H1 (cell line): ENCODE results near the gene ESR1. TPM values are rescaled to one million over a fixed set of nuclear protein-coding genes. Genes with fewer than 3 reads are reported as not detected.

Experiments used
- CTCF ChIA-PET: fragments of 300-600 bp; sonication (Branson Sonifier 250); formaldehyde crosslinking; loops from one replicate; lab custom pipeline; 2021; ENCODE audit not compliant: partially characterized antibody; lab: Charles Lee
- POLR2A ChIA-PET: fragments of 300-600 bp; sonication (Branson Sonifier 250); formaldehyde crosslinking; loops from one replicate; lab custom pipeline; 2021; ENCODE audit warnings: inconsistent platforms; ENCODE audit not compliant: partially characterized antibody; lab: Charles Lee
- DNase-seq, 2 experiments: peaks; one replicate each; pipeline versions ENCODE4 v3.0.0 to v3.0.0-alpha.2; 2010 to 2022; ENCODE audit warnings: low spot score in 2 of 2, low read depth in 1 of 2, mixed read lengths in 1 of 2
- FAIRE-seq: peaks from 2 replicates; lab custom pipeline; 2011; peaks lifted over from hg19 to GRCh38; lab: Jason Lieb, UNC
- H2AFZ ChIP-seq: 2 replicates; pipeline ENCODE4 v1.8.1; 2012; ENCODE audit warnings: low read length, inconsistent platforms
- H2AK5ac ChIP-seq: 2 replicates; pipeline ENCODE4 v1.6.1; 2013; ENCODE audit warnings: low read depth, low read length
- H2BK120ac ChIP-seq: replicated peaks from 2 replicates; pipeline ENCODE3; 2013; ENCODE audit warnings: low read depth, low read length, inconsistent platforms
- H2BK12ac ChIP-seq: 2 replicates; pipeline ENCODE4 v1.6.1; 2013; ENCODE audit warnings: low read depth, low read length
- H2BK15ac ChIP-seq: 2 replicates; pipeline ENCODE4 v1.6.1; 2013; ENCODE audit warnings: low read length
- H2BK20ac ChIP-seq: 2 replicates; pipeline ENCODE4 v1.6.1; 2013; ENCODE audit warnings: low read length
- H2BK5ac ChIP-seq: 2 replicates; pipeline ENCODE4 v1.6.1; 2013; ENCODE audit warnings: low read depth, low read length
- H3K14ac ChIP-seq: 2 replicates; pipeline ENCODE4 v1.6.1; 2013; ENCODE audit warnings: inconsistent platforms; ENCODE audit not compliant: insufficient read length
- H3K18ac ChIP-seq: 2 replicates; pipeline ENCODE4 v1.6.1; 2013; ENCODE audit warnings: low read length; ENCODE audit errors: extremely low read depth
- H3K23ac ChIP-seq: 2 replicates; pipeline ENCODE4 v1.6.1; 2013; ENCODE audit warnings: inconsistent platforms; ENCODE audit not compliant: insufficient read length
- H3K23me2 ChIP-seq: 2 replicates; pipeline ENCODE4 v1.6.1; 2013; ENCODE audit warnings: low read depth, low read length
- H3K27ac ChIP-seq: 2 replicates; pipeline ENCODE4 v1.6.1; 2011; ENCODE audit warnings: low read depth, low read length, inconsistent platforms
- H3K27me3 ChIP-seq, 4 experiments: replicated peaks in 1 of 4; 1 replicate in 1 of 4; 2 replicates in 3 of 4; pipeline versions ENCODE4 v1.6.1 to v1.8.1; 2011 to 2013; ENCODE audit warnings: low read length in 3 of 4, mild to moderate bottlenecking in 3 of 4, inconsistent platforms in 2 of 4, mixed read lengths in 2 of 4, moderate library complexity in 1 of 4; ENCODE audit not compliant: control insufficient read depth in 3 of 4, insufficient read depth in 3 of 4; ENCODE audit errors: extremely low read depth in 1 of 4
- H3K36me3 ChIP-seq, 4 experiments: 2 replicates each; pipeline versions ENCODE4 v1.6.1 to v1.8.1; 2011 to 2013; ENCODE audit warnings: mild to moderate bottlenecking in 4 of 4, low read length in 3 of 4, moderate library complexity in 2 of 4, control low read depth in 1 of 4, inconsistent platforms in 1 of 4; ENCODE audit not compliant: insufficient read depth in 4 of 4, control insufficient read depth in 2 of 4
- H3K4ac ChIP-seq: replicated peaks from 2 replicates; pipeline ENCODE3; 2013; ENCODE audit warnings: low read length, low read depth, mixed read lengths, inconsistent platforms; ENCODE audit not compliant: insufficient read length
- H3K4me1 ChIP-seq, 4 experiments: replicated peaks in 1 of 4; 1 replicate in 1 of 4; 2 replicates in 3 of 4; pipeline versions ENCODE4 v1.6.1 to v1.8.1; 2011 to 2013; ENCODE audit warnings: low read length in 3 of 4, inconsistent platforms in 2 of 4, mixed read lengths in 1 of 4; ENCODE audit not compliant: insufficient read depth in 4 of 4, control insufficient read depth in 3 of 4
- H3K4me2 ChIP-seq, 2 experiments: 2 replicates each; pipeline versions ENCODE4 v1.6.1 to v1.8.1; 2011 to 2013; ENCODE audit warnings: low read depth in 2 of 2, low read length in 2 of 2, control low read depth in 1 of 2, inconsistent platforms in 1 of 2, mild to moderate bottlenecking in 1 of 2; ENCODE audit not compliant: insufficient read depth in 1 of 2
- H3K4me3 ChIP-seq, 4 experiments: fragments of 200-600, 300-600 bp in 1 of 4; sonication (generic), shearing (Covaris generic), sonication (Bioruptor Twin) in 1 of 4; 2 replicates each; pipeline versions ENCODE4 v1.5.1 to v1.8.1; 2011 to 2016; ENCODE audit warnings: low read length in 4 of 4, low read depth in 3 of 4, control low read depth in 2 of 4, inconsistent platforms in 2 of 4, mild to moderate bottlenecking in 2 of 4, mixed read lengths in 1 of 4, moderate library complexity in 1 of 4; ENCODE audit not compliant: insufficient read depth in 2 of 4; ENCODE audit errors: extremely low read depth in 1 of 4
- H3K56ac ChIP-seq: replicated peaks from 2 replicates; pipeline ENCODE3; 2013; ENCODE audit warnings: low read depth, mild to moderate bottlenecking, mixed read lengths, low read length, inconsistent platforms; ENCODE audit not compliant: insufficient read length
- H3K79me1 ChIP-seq: 2 replicates; pipeline ENCODE4 v1.6.1; 2013; ENCODE audit warnings: low read depth, low read length, control low read depth
- H3K79me2 ChIP-seq, 2 experiments: 2 replicates each; pipeline versions ENCODE4 v1.6.1 to v1.8.1; 2012 to 2013; ENCODE audit warnings: low read length in 2 of 2, mild to moderate bottlenecking in 2 of 2, inconsistent platforms in 1 of 2; ENCODE audit not compliant: insufficient read depth in 2 of 2, control insufficient read depth in 1 of 2
- H3K9ac ChIP-seq, 4 experiments: replicated peaks in 1 of 4; 1 replicate in 1 of 4; 2 replicates in 3 of 4; pipeline versions ENCODE4 v1.6.1 to v1.8.1; 2011 to 2013; ENCODE audit warnings: low read depth in 3 of 4, low read length in 3 of 4, control low read depth in 2 of 4, mild to moderate bottlenecking in 2 of 4, moderate library complexity in 2 of 4, inconsistent platforms in 1 of 4; ENCODE audit errors: extremely low read depth in 1 of 4
- H3K9me3 ChIP-seq, 2 experiments: 2 replicates each; pipeline versions ENCODE4 v1.6.1 to v1.8.1; 2012 to 2013; ENCODE audit warnings: mild to moderate bottlenecking in 2 of 2, moderate library complexity in 2 of 2, control low read depth in 1 of 2, inconsistent platforms in 1 of 2, low read depth in 1 of 2, low read length in 1 of 2, mixed read lengths in 1 of 2; ENCODE audit not compliant: insufficient read depth in 2 of 2
- H4K20me1 ChIP-seq, 2 experiments: replicated peaks in 1 of 2; 2 replicates each; pipeline versions ENCODE3 to v1.8.1; 2011 to 2013; ENCODE audit warnings: inconsistent platforms in 2 of 2, low read length in 2 of 2, mild to moderate bottlenecking in 1 of 2; ENCODE audit not compliant: insufficient read depth in 2 of 2, control insufficient read depth in 1 of 2
- H4K5ac ChIP-seq: 2 replicates; pipeline ENCODE4 v1.6.1; 2013; ENCODE audit warnings: low read length, low read depth, mixed read lengths, inconsistent platforms; ENCODE audit not compliant: insufficient read length
- H4K8ac ChIP-seq: 2 replicates; pipeline ENCODE4 v1.8.0; 2013; ENCODE audit warnings: mild to moderate bottlenecking, moderate library complexity, low read length, inconsistent platforms; ENCODE audit not compliant: insufficient read depth; ENCODE audit errors: extremely low read depth
- H4K91ac ChIP-seq: replicated peaks from 2 replicates; pipeline ENCODE3; 2013; ENCODE audit warnings: low read length, mixed read lengths, inconsistent platforms; ENCODE audit not compliant: insufficient read length
- CHD1 ChIP-seq: IDR thresholded peaks from 2 replicates; pipeline ENCODE4 v1.6.1; 2012; ENCODE audit warnings: low read depth, low read length, improper control_type of control experiment
- CREB1 ChIP-seq: IDR thresholded peaks from 2 replicates; pipeline ENCODE4 v1.6.1; 2012; ENCODE audit warnings: inconsistent platforms
- CTBP2 ChIP-seq: IDR thresholded peaks from 2 replicates; pipeline ENCODE4 v1.7.0; 2011; ENCODE audit warnings: borderline replicate concordance, mild to moderate bottlenecking, moderate library complexity, mixed read lengths, low read length; ENCODE audit not compliant: insufficient read depth, insufficient read length
- KDM5A ChIP-seq: fragments of 200-600 bp; IDR thresholded peaks from 2 replicates; pipeline ENCODE4 v1.7.1; 2012; ENCODE audit warnings: mild to moderate bottlenecking, low read length, inconsistent platforms, mixed read lengths
- POLR2A ChIP-seq, 2 experiments: IDR thresholded peaks; 1 replicate in 1 of 2; 2 replicates in 1 of 2; pipeline ENCODE4 v1.6.1; 2011; ENCODE audit warnings: low read depth in 2 of 2, low read length in 2 of 2, mild to moderate bottlenecking in 2 of 2; ENCODE audit errors: control extremely low read depth in 1 of 2
- RAD21 ChIP-seq, 2 experiments: IDR thresholded peaks in 1 of 2; conservative IDR thresholded peaks in 1 of 2; 2 replicates each; pipeline ENCODE4 v1.6.1; 2011; ENCODE audit warnings: low read depth in 2 of 2, low read length in 2 of 2, improper control_type of control experiment in 1 of 2, inconsistent platforms in 1 of 2, mild to moderate bottlenecking in 1 of 2, moderate library complexity in 1 of 2
- TAF7 ChIP-seq: optimal IDR thresholded peaks from 2 replicates; pipeline ENCODE3; 2011; ENCODE audit warnings: low read depth, mild to moderate bottlenecking, inconsistent platforms, low read length, moderate library complexity, borderline replicate concordance
- WGBS, 2 experiments: shearing (Covaris generic) in 1 of 2; methylation state at CpG; one replicate each; pipeline versions ENCODE4 v1.1.6 to v1.1.7; 2013 to 2015; ENCODE audit warnings: low lambda C conversion rate in 2 of 2, mixed read lengths in 2 of 2, inconsistent platforms in 1 of 2, low coverage in 1 of 2, missing lambda C conversion rate in 1 of 2; ENCODE audit not compliant: insufficient replicate concordance in 2 of 2, insufficient coverage in 1 of 2, insufficient read length in 1 of 2; ENCODE audit errors: extremely low coverage in 1 of 2, missing lambda C conversion rate in 1 of 2; 5-methylcytosine and 5-hydroxymethylcytosine counted together
- polyA plus RNA-seq, 7 experiments: library from polyadenylated mRNA; depleted of rRNA in 3 of 7; stranded (reverse) in 5 of 7; unstranded in 2 of 7; fragments of >200 nt in 5 of 7; fragments of 200-250 nt in 2 of 7; gene quantifications; 1 replicate in 5 of 7; 2 replicates in 1 of 7; 4 replicates in 1 of 7; pipeline versions ENCODE4 v1.2.1 to v1.2.3, GENCODE V29; 2011 to 2013; ENCODE audit warnings: missing spikeins in 2 of 7, mixed read lengths in 2 of 7
- total RNA-seq: library from RNA; stranded (reverse); fragmentation: NEBNext Ultra II Directional; extraction: Animal tissue kit (Norgen Biotek cat#: 25700); gene quantifications from 2 replicates; pipeline ENCODE4 v1.2.1, GENCODE V29; 2021
- TF ChIP-seq, protein P1 (sequence below): IDR thresholded peaks from 2 replicates; pipeline ENCODE4 v1.6.1; 2012; ENCODE audit warnings: inconsistent platforms

The ESR1 gene
- total and polyA plus RNA-seq, 2 of the 8 experiments (the other 6 are each of a cell fraction or from before 2014, with no cell fraction given): 0.03 to 0.17 TPM

DNA sequence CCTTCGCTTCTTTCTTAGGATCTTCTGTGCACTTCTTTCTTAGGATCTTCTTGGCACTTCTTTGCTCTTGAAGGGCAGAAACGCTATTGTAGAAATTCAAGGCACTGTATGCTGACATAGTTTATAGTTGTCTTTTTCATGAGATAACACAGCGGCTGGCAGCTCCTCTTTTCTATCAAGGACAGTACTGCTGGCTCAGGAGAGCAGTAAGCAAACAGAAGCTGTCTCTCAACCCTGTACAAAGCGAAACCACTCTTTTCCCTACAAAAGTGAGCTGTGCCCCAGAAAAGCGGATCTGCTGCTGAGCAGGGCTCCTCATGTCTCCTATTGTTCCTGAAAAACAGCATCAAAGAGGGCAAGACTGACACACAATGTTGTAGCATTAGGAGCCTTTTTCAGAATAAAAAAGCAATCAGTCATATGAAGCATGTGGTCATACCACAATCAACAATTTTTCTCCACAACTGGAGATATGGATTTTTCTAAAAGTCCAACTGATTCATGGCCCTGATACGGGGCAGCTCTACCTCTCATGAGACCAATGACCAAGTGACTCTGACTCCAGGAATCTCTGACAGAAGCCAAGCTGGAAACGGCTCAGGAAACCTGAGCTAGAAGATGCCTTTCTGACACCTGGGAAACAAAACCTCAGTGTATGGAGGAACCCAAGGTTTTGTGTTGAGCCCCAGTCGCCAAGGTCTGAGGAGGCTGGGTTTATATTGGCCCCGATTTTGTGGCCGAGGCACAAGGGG, 255.9 kb downstream of the ESR1 start:
- Histone ChIP-seq H4K8ac (no peak overlapping the region), H3K27me3 (peaks cover 0 to 1% (median 0%) of the 10 kb centered on the region in 4 experiments; a peak in 1 of 7 replicates), H3K27ac (no peak overlapping the region), H3K79me1 (no peaks in the 10 kb centered on the region), H3K4me1 (peaks cover 0 to 7% (median 1%) of the 10 kb centered on the region in 4 experiments; a peak in 2 of 7 replicates), H2BK15ac (no peak overlapping the region), H3K36me3 (no peaks in the 10 kb centered on the region), H3K23ac (no peak overlapping the region), H3K23me2 (no peaks in the 10 kb centered on the region), H3K18ac (no peak overlapping the region), H3K4me2 (no peak overlapping the region), H3K14ac (no peak overlapping the region), H3K4ac (no peak overlapping the region), H2BK5ac (no peak overlapping the region), H2AFZ (no peak overlapping the region), H2AK5ac (no peak overlapping the region), H3K4me3 (no peak overlapping the region), H4K5ac (no peak overlapping the region), H4K91ac (no peak overlapping the region), H2BK12ac (no peak overlapping the region), H3K9me3 (no peaks in the 10 kb centered on the region), H4K20me1 (no peaks in the 10 kb centered on the region), H3K79me2 (no peaks in the 10 kb centered on the region), H3K9ac (no peak overlapping the region), H3K56ac (no peak overlapping the region), H2BK120ac (no peak overlapping the region), H2BK20ac (no peak overlapping the region)
- FAIRE-seq (no peak), DNase-seq (no peak)
- WGBS, 2 experiments: 87% methylated on average over 10 of the region's 10 CpGs; no CpG with 5 or more reads in 1 of the 2 experiments
- TF ChIP-seq CREB1 (no peak), CTBP2 (no peak), TAF7 (no peak), CHD1 (no peak), RAD21 (IDR thresholded peaks at IDR 0.05 in 1 of 2, conservative IDR thresholded peaks at IDR 0.05 in 1 of 2; ENCODE audit: low read depth in 2 of 2, low read length in 2 of 2) (no peak), POLR2A (IDR thresholded peaks at IDR 0.05; ENCODE audit: control extremely low read depth in 1 of 2, low read depth in 2 of 2, low read length in 2 of 2) (no peak), KDM5A (no peak)
- TF ChIP-seq, protein P1, sequence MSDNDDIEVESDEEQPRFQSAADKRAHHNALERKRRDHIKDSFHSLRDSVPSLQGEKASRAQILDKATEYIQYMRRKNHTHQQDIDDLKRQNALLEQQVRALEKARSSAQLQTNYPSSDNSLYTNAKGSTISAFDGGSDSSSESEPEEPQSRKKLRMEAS: no peak
- ChIA-PET CTCF (interaction anchor here (0.6 to 1.3 kb wide), 3 partner anchors 14 to 249 kb away, joined by 3 to 4 read pairs (median 3); no protein-coding TSS in a partner anchor), POLR2A (no interaction called here)
